K562 (cell line): ENCODE measurements around the gene LCE1E. TPM values are rescaled to one million over a fixed set of nuclear protein-coding genes. Genes with fewer than 3 reads are reported as not detected.

Experiments used
- E2F8 ChIP-seq: fragments of 450-650 bp; IDR thresholded peaks from 2 replicates; pipeline ENCODE4 v1.7.1; 2018; ENCODE audit warnings: mild to moderate bottlenecking, low read depth; ENCODE audit not compliant: partially characterized antibody
- GTF2E2 ChIP-seq: fragments of 200-800 bp; sonication (Bioruptor generic); IDR thresholded peaks from 2 replicates; pipeline ENCODE4 v1.6.1; 2016; ENCODE audit warnings: missing genetic modification characterization, missing compliant biosample characterization
- SAFB2 ChIP-seq: fragments of 200-400 bp; formaldehyde crosslinking; IDR thresholded peaks from 2 replicates; pipeline ENCODE4 v1.6.1; 2018; ENCODE audit warnings: borderline replicate concordance, low read length, low read depth, moderate library complexity; ENCODE audit not compliant: severe bottlenecking
- ZNF445 ChIP-seq: fragments of 250-450 bp; sonication (Bioruptor Pico); IDR thresholded peaks from 2 replicates; pipeline ENCODE4 v1.4.0; 2020; ENCODE audit warnings: low read depth, mild to moderate bottlenecking, moderate library complexity
- ZSCAN32 ChIP-seq: fragments of 450-650 bp; formaldehyde crosslinking; IDR thresholded peaks from 2 replicates; pipeline ENCODE4 v1.4.0; 2020; ENCODE audit warnings: mild to moderate bottlenecking, moderate library complexity
- polyA plus RNA-seq, 8 experiments: library from polyadenylated mRNA; depleted of rRNA in 4 of 8; stranded (reverse) in 5 of 8; unstranded in 3 of 8; fragments of >200 nt; fragmentation: Nextera tagmentation in 2 of 8; fragmentation: Illumina TruSeq in 1 of 8; extraction: Ambion mirVana in 2 of 8; extraction: Trizol in 1 of 8; gene quantifications; 2 replicates each; pipeline versions ENCODE4 v1.2.1 to v1.2.3, GENCODE V29; 2011 to 2014; ENCODE audit warnings: inconsistent platforms in 1 of 8, missing spikeins in 1 of 8
- total RNA-seq, 7 experiments: library from RNA; depleted of rRNA in 6 of 7; stranded (reverse); fragments of >200 nt in 6 of 7; fragmentation: Illumina TruSeq in 2 of 7; extraction: Trizol in 2 of 7; gene quantifications; 2 replicates each; pipeline versions ENCODE4 v1.2.1 to v1.2.3, GENCODE V29; 2011 to 2021; ENCODE audit warnings: low replicate concordance in 1 of 7
- TF ChIP-seq, protein P1 (sequence below), 2 experiments: fragments of 450-650 bp; IDR thresholded peaks; 2 replicates each; pipeline ENCODE4 v1.6.1; 2016; ENCODE audit warnings: mild to moderate bottlenecking in 2 of 2, borderline replicate concordance in 1 of 2, low read depth in 1 of 2, moderate library complexity in 1 of 2

Gene LCE1E
- total and polyA plus RNA-seq, 9 of the 15 experiments (the other 6 are each of a cell fraction or from before 2014, with no cell fraction given), result not detected

DNA sequence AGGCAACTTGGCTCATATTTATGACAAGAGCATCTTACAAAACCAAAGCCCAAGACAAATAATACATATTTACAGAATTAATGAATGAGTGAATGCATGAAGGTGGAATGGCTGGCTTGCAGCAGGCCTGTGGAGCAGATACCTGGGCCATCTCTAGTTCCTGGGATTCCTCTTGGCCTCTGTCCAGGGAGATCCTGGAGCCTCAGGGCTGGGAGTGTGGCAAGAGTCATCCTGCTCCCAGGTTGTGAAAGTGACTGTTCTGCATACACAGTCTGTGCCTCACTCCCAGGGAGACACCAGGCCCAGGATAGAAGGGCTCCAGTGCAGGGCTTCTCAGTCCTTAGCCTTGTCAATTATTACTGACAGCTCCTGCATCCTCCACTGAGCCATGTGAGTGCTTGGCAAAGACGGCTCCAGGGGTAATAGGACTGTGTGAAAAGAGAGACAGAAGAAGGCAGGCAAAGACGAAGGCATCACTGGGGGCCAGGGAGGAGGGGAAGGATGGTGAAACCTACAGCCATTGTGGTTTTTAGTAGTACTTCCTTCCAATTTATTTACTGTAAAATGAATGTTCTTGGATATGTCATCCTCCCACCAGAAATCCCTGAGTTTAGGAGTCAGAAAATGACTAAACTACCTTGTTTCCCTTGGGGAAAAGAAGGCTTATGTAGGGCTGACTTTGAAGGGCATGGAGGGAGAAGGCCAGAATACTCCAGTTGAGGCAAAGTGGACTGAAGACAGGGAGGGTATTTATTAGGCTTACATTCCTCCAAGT, 42.5 kb upstream of the LCE1E start (continued):
- TF ChIP-seq, protein P1, sequence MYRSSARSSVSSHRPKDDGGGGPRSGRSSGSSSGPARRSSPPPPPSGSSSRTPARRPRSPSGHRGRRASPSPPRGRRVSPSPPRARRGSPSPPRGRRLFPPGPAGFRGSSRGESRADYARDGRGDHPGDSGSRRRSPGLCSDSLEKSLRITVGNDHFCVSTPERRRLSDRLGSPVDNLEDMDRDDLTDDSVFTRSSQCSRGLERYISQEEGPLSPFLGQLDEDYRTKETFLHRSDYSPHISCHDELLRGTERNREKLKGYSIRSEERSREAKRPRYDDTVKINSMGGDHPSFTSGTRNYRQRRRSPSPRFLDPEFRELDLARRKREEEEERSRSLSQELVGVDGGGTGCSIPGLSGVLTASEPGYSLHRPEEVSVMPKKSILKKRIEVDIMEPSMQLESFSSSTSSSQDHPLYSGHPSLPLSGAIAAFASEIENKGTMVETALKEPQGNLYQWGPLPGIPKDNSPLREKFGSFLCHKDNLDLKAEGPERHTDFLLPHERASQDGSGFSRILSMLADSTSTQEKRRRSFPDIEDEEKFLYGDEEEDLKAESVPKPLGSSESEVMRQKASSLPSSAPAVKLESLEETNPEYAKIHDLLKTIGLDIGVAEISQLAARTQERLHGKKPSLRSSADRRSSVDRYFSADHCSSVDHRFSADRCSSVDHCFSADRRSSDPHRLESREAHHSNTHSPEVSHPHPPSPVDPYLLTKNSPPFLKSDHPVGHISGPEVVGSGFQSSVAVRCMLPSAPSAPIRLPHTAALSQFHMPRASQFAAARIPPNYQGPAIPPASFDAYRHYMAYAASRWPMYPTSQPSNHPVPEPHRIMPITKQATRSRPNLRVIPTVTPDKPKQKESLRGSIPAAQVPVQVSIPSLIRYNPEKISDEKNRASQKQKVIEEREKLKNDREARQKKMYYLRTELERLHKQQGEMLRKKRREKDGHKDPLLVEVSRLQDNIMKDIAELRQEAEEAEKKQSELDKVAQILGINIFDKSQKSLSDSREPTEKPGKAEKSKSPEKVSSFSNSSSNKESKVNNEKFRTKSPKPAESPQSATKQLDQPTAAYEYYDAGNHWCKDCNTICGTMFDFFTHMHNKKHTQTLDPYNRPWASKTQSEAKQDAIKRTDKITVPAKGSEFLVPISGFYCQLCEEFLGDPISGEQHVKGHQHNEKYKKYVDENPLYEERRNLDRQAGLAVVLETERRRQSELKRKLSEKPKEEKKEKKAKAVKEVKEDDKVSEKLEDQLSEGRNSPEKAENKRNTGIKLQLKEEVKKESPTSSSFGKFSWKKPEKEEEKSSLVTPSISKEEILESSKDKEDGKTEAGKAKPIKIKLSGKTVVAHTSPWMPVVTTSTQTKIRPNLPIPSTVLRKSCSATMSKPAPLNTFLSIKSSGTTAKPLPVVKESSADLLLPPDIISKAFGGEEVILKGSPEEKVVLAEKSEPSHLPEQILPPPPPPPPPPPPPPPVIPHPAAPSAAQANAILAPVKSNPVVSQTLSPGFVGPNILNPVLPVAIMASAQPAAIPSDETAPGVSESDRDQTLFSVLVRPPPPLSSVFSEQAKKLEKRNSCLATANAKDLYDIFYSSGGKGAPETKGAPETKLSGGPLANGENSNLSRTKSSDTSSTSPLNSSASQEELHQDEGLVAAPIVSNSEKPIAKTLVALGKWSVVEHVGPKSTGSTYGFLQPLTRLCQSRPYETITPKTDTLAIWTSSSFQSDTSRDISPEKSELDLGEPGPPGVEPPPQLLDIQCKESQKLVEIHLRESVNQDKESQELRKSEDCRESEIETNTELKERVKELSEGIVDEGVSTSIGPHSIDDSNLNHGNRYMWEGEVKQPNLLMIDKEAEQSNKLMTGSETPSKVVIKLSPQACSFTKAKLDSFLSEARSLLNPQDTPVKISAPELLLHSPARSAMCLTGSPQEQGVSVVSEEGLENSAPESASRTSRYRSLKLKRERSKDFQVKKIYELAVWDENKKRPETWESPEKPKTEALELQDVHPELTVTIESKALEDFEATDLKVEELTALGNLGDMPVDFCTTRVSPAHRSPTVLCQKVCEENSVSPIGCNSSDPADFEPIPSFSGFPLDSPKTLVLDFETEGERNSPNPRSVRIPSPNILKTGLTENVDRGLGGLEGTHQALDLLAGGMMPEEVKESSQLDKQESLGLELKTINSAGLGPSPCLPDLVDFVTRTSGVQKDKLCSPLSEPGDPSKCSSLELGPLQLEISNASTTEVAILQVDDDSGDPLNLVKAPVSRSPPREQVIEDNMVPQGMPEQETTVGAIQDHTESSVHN (IDR thresholded peaks at IDR 0.05; ENCODE audit: borderline replicate concordance in 1 of 2, low read depth in 1 of 2), result no peak
- no peak for TF ChIP-seq E2F8
- TF ChIP-seq GTF2E2 (tag), result no peak
- TF ChIP-seq ZSCAN32 (CRISPR knock-in tag), result no peak
- TF ChIP-seq SAFB2, result no peak
- TF ChIP-seq ZNF445, result no peak
